GM19351 (cell line): ENCODE results near the gene EHD4.

ENCODE experiments used
- ATAC-seq: cut with Tn5 transposase; IDR thresholded peaks from one replicate; pipeline ENCODE4 v1.9.1; 2021; ENCODE audit warnings: mild to moderate bottlenecking, moderate library complexity; ENCODE audit not compliant: unreplicated experiment

Gene EHD4

GRCh38 chr15:41995476-41995855 lies 23.1 kb upstream of the EHD4 start:
- no peak for ATAC-seq

DNA sequence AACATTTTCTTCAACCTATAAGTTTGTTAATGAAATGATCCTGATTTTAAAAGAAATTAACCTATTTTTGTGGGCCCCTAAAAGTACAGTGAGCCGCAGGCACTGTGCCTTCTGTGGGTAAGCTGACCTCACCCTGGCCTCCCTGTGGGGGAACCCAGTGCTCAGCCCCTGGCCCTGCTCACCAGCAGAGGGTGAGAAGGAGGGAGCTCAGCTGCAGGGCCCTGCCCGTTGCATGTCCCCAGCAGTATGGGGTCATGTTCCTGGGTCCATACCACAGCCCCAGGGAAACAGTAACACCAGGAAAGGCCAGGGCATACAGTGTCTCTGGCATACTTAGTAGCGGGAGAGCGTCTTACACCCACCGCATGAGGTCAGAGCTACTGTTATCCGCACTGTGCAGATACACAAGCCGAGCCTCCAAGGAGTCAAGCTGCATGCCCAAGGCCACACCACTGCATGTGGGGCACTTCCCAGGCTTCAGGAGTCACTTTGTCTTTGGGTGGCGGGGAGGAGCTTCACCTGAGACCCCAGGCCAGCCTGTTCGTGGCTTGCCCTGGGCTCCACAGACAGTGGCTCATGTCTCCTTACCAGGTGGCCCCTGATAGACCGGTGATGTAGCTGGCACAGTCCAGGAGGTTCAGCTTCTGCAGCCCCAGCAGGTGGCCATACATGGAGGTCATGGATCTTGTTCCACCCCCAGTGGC lies 22.6 kb upstream of the EHD4 start:
- no peak for ATAC-seq

- no peak for ATAC-seq
Observed at GRCh38 chr15:41994171-41994650, 21.9 kb upstream of the EHD4 start.

- no peak for ATAC-seq
Observed at GRCh38 chr15:41993472-41994170, 21.3 kb upstream of the EHD4 start.

DNA sequence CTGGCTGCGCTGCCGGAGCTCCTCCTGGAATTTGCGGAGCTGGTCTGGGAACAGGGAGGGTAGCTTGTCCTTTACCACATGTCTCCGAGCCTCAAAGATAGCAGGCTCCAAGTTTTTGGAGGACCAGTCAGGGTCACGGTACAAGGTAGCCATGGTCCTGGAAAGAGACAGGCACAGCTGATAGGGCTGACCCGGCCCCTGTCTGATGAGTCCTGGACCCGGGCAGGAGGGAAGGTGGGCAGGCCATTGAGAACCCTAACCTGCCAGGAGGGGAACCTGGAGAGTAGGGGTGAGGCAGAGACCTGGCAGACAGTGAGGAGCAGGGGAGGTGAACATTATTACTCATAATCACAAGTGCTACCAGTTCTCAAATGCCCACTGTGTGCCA lies 20.4 kb upstream of the EHD4 start:
- ATAC-seq: no peak

GRCh38 chr15:41992151-41992802 lies 19.9 kb upstream of the EHD4 start:
- ATAC-seq: no peak

DNA sequence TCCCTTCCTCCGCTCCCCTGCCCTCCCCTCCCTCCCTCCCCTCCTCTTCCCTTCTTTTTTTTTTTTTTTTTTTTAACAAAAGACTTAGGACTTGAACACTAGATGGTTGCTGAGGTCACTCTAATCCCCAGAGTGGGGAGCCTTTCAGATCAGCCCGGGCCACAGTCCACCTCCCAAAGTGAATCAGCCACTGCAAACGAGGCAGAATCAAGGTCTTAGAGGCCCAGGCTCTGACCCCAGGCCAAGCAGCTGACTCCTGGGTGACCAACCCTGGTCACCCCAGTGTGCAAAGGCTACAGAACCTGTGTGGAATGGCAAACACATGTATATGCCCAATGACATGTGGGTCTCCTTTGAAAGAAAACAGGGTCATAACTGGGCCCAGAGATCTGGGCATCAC lies 18.3 kb upstream of the EHD4 start:
- no peak for ATAC-seq

DNA sequence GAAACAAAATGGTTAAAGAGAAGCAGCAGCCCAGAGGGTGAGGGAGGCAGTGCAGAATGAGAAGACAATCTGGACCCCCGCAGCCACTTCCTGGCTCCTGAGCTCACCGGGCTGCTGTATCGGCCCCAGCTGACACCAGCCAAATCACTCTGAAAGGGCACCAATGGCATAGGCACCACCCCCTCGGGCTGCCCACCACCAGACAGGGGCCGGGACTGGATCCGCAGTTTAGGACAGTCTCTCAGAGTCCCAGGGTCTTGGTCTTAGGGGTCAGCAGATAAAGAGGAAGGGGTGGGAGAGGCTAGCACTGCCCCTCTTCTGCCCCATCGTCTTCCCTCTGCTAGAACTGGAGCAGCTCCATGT lies 17.9 kb upstream of the EHD4 start:
- no peak for ATAC-seq

- ATAC-seq: peak; percentile 62
Observed at GRCh38 chr15:41989573-41990242, 17.4 kb upstream of the EHD4 start.

DNA sequence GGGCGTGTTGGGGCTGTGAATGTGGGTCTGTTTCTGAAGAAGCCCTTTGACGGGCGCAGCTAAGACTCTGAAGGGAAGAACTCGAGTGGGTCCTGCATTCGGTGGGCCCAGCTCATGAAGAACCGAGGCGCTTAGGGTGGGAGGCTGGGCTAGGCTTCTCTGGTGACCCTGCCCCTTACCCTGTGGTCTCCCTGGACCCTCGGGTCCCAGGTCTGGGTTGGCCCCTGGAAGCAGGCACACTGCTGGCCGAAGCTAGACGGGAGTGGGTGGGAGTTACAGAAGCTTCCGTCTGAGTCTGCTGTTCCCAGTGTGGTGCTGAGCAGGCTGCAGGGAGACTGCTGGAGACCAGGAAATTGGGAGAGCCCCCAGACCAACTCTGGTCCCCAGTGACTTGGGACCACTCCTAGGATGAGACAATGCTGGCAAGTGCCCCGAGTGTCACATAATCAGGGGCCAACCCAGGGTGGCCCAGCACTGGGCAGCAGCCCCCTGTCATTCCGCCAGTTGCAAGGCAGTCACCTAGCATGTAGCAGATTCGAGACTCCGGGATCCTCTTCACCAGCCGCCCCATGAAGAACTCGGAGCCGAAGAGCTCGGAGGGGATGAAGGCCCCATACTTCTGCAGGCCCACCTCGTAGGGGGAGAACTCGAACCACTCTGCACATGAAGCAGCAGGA lies 16.7 kb upstream of the EHD4 start:
- no peak for ATAC-seq

DNA sequence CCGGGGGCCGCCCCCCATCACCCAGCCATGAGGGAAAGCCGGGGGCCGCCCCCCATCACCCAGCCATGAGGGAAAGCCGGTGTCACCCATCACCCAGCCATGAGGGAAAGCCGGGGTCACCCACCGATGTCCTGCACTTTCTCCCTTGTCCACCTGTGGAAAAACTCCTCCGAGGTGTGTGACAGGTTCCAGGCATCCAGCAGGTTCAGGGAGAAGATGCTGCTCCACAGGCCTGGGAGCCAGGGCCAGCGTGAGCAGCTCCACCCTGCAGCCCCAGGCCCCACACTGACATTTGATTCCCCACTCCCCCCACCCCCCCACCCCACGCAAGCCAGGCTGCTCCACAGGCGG lies 15.5 kb upstream of the EHD4 start:
- ATAC-seq: no peak

DNA sequence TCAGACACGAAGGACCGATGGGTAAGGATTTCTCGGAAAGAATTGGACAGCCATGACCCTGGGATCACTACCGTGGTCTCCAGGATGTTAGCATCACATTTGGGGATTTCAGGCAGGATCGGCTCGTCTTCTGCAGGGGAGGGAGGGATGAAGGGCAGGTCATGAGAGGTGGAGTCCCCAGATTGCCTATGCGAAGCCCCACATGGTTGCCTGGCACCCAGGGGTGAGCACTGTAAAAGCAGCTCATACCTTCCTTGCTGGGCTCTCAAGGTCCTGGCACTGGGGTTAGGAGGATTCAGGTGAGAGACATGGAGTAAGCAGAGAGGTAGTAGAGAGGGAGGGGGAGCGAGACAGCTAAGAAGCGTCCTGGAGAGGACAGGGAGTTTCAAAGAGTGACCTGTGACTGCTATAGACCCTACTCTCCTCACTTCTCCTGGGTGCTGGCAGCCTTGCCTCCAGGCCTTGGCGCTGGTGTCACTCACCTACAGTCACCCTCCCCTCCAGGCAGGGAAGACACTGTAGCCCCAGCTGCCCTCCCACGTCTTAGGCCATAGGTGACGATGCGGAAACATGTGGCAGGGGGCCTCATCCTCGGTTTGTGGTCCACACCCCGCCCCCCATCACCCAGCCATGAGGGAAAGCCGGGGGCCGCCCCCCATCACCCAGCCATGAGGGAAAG lies 15.0 kb upstream of the EHD4 start:
- ATAC-seq: no peak

- no peak for ATAC-seq
Observed at GRCh38 chr15:41985236-41986160, 13.1 kb upstream of the EHD4 start.

GRCh38 chr15:41984622-41985021 lies 12.3 kb upstream of the EHD4 start:
- no peak for ATAC-seq

GRCh38 chr15:41983621-41984571 lies 11.5 kb upstream of the EHD4 start:
- no peak for ATAC-seq

- ATAC-seq: no peak
Observed at GRCh38 chr15:41983221-41983620, 10.9 kb upstream of the EHD4 start.

DNA sequence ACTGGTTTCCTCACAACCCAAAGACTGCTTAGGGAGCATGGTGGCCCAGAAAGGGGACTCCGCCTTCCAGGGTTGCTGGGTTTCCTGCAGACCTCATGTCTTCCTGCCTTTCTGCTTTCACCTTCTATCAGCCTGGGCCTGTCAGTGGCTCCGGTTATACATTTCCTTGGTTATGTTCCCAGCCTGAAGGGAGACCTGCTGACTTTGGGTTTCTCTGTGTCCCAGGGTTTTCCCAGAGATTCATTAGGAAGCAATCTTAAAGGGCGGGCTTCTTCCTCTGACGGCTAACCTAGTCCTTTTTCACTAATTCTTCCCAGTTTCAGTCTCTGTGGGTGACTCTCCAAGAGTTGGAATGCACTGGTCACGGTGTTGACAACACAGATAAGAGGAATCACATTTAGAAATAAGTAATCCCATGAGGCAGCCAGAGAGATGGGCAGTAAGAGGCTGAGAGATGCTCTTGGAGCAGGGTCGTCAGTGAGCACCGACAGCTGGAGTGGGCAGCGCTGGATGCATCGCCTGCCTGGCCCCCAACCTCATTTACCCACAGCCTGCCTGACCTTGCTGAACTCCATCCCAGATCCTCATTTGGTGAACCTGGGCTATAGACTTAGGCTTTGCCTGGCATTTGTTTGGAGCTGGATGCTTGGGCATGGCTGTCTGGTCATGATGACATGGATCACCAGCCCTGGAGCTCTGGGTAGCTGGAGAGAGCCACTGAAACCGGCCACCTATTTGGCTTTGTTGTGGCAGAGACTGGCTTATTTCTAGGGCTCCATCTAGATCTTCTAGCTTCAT lies 10.0 kb upstream of the EHD4 start:
- no peak for ATAC-seq
